GM21367 (cell line): Measurements from ENCODE around the gene LMTK2.

ENCODE experiments used
- ATAC-seq: cut with Tn5 transposase; IDR thresholded peaks from one replicate; pipeline ENCODE4 v1.9.1; 2021; ENCODE audit not compliant: unreplicated experiment

LMTK2 gene

DNA sequence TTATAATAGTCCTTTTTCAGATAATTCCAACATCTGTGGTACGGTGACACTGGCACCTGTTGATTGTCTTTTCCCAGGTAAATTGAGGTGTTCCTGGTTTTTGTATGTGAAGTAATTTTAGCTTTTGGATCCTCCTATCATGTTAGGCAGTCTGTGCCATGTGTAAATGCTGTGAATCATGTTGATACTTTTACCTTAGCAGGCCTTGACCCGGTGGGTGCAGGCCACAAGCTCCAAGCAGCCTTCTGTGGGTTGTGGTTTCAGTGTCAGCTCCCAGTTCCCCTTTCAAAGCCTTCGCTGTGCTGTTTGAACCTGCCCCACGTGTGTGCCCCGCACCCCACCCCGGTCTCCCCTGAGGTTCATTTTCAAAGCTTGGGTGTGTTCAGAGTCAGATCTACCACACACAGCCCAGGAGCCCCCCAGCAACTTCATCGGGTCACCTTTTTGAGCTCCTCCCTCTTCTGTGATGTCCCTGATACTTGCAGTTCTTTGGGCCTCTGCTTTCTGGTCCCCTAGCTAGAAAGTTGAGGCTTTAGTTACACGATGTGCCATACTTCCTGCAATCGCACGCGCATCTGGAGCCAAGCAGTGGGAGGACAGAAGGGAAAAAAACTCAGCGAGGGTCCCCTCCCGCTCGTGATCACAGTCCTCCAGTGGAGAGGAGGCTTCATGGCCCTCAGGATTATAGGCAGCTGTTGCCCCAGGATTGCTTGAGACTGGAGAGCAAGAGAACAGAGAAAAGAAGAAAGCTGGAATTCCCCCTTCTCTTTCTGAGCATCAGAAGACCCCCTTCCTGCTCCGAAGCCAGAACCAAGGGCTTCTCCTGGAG lies 95.9 kb downstream of the LMTK2 start:
- peak; percentile 87 for ATAC-seq

DNA sequence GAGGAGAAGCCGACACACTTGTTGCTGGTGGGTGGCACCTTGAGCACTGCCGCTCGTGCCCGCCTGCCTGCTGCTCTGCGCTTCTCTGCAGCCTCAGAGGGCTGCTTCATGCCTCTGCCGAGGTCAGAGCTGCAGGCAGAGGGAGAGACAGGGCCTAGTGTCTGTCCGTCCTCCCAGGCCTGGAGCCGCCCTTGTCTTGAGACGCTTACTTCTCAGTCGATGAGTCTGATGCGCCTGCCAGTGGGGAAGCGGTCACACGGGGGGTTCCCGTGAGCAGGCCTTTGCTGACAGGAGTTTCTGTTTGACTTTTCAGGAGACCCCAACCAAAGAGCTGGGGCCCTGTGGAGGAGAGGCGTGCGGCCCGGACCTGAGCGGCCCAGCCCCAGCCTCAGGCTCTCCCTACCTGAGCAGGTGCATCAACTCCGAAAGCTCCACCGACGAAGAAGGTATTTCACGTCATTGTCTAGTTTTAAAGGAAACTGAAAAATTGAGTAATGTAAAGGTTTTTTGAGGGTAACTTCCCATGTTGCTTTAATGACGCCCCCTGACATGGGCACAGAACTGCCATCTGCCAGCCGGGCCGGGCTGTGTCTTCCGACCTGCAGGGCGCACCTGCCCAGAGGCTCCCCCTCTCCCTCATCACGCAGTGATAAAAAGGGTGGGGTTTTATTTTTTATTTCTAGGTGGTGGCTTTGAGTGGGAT lies 96.8 kb downstream of the LMTK2 start:
- peak; percentile 23 for ATAC-seq

DNA sequence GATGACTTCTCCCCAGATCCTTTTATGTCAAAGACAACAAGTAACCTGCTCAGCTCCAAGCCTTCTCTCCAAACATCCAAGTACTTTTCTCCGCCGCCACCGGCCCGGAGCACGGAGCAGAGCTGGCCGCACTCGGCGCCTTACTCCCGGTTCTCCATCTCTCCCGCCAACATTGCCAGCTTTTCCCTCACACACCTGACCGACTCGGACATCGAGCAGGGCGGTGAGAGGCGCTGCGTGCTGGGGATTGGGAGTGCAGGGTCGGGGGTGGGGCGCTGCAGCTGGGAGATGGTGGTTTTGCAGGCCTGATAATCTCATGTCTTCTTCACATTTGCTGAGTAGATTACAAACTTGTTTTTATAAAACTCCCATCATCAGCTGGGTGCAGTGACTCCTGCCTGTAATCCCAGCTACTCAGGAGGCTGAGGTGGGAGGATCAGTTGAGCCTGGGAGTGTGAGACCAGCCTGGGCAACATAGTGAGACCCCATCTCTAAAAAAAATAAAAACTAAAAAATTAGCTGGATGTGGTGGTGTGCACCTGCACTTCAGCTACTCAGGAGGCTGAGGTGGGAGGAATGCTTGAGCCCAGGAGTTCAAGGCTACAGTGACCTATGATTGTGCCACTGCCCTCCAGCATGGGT lies 97.4 kb downstream of the LMTK2 start:
- ATAC-seq, result no peak

DNA sequence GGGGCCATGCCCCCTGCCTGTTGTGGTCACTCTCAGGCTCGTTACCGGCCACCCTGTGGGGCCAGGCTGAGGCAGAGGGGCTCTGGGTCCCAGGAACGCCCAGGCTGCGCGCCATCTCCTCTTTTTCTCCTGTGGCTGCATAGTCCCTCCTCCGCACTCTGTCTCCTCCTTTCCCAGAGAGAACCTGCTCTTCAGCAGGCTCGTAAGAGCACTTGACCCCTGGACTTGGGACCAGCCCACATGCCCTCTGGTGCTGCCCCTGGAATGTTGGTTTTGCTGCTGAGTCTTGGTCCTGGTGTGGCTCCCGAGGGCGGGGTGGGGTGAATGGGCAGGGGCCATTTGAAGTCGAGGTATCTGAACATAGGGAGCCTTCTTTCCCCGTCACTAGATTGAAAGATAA lies 98.0 kb downstream of the LMTK2 start:
- no peak for ATAC-seq

GRCh38 chr7:98205162-98205845 lies 98.6 kb downstream of the LMTK2 start:
- no peak for ATAC-seq

DNA sequence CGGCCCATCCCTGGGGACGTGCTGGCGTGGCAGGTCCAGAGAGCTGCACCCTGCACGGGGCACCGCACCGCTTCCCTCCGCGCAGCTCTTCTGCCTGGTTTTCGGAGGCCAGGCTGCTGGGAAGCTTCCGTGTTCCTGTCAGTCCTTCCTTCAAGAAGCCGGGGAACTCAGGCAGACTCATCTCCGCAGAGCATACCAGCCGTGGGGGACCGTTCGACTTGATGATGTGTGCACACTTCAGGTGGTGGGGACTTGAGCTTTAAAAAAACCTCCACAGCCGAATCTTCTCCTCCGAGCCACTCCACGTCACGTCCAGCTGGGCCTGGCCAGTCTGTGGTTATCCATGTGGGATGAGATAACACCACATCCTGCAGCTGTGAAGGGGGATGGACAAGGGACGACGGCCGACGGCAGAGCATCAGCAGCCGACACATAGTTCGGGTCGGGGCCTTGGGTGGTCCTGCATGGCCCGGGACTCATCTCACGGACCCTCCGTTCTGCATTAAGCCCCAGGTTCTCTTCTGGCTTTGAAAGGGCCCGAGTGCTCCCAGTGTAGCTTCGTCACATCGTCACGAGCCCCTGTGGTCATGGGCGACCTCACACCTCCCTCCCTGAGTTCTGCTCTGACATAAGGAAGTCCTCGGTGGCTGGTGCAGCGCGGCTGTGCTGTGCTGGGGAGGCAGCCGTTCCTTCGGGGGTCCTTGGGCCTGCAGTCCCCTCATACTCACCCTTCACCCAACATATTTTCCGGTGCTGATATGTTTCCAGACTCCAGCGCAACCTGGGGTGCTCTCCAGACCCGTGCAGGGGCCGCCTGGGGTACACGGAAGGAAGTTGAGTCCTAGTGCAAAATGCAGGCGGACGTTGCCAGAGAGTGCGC lies 100.0 kb downstream of the LMTK2 start:
- no peak for ATAC-seq

GRCh38 chr7:98209166-98209920 lies 102.7 kb downstream of the LMTK2 start:
- ATAC-seq, result no peak

DNA sequence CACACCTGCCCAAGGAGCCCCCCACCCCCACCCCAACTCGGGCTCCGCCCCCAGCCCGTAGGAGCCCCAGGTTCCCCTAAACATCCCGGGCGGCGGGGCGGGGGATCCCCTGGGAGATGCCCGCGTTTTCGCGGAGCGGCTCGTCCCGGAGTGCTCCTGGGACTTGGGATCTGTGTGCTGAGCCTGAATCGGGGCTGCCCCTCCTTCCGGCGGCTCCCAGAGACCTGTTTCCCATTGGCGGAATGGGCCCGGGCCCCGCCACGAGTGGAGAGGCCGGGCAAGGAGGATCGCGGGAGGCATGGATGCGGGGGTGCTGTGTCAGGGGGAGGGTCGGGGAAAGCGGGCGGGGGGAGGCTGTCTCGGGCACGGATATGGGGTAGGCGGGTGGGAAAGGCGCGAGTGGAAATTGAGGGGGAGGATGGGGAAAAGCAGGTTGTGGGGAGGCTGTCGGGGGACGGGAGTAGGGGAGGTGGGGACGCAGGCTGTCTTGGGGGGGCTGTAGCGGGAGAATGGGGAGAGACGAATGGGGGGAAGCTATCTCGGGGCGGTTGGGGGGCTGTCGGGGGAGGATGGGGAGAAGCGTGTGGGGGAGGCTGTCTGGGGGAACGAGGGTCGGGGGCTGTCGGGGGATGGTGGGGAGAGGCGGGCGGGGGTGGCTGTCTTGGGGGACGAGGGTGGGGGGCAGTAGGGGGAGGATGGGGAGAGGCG lies 104.0 kb downstream of the LMTK2 start:
- ATAC-seq, result no peak

DNA sequence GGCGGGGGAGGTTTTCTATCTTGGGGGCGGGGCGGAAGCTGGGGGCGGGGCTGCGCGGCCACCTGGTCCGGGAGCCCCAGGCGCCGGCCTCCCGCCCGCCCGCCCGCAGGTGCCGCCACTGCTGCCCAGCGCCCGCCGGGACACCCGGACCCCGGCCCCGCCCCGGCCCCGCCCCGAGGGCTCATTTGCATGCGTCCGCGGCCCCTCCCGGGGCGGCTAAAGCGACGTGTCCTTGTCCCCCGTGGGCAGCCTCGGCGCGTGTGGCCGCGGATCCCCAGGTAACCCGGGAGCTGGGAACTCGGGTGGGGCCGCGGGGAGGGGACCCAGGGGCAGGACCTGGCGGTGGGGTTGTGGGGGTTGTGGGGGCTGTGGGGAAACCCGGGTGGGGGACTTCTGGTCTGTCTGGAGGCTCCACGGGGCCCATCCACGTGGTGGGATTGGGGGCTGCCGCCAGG lies 104.6 kb downstream of the LMTK2 start, which contains the start of gene BHLHA15:
BHLHA15 (plus strand) TSS at position 219 of the 455 bp plus-strand sequence. CDS start 871 bp downstream, outside the sequence.
- no peak for ATAC-seq

DNA sequence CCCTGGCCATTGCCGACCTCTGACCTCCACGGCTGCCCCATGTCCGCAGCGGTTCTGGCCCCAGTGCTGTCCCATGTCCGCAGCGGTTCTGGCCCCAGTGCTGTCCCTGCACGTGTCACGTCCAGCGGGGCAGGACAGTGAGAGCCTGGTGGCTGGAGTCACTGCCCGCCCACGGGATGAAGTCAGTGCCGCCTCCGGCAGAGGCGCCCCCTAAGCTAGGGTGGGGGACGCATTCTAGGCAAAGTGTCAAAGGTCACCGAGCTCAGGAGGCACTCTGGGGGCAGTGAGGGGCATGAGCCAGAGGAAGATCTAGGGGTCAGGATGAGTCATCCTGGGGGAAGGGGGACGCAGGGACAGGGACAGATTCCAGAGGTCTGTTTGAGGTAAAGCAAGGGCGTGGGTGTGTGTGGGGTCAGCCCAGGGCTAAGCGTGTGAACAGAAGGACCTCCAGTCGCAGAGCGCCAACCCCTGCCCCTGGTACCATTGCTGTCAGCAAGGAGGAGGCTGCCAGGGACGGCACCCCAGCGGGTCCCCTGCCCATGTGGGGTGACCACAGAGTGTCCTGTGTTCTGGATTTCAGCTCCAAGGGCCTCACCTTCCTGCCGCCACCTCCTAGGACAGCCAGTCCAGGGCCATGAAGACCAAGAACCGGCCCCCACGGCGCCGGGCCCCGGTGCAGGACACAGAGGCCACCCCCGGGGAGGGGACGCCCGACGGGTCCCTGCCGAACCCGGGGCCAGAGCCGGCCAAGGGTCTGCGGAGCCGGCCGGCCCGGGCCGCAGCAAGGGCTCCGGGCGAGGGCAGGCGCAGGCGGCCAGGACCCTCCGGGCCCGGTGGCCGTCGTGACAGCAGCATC lies 105.2 kb downstream of the LMTK2 start:
- no peak for ATAC-seq

DNA sequence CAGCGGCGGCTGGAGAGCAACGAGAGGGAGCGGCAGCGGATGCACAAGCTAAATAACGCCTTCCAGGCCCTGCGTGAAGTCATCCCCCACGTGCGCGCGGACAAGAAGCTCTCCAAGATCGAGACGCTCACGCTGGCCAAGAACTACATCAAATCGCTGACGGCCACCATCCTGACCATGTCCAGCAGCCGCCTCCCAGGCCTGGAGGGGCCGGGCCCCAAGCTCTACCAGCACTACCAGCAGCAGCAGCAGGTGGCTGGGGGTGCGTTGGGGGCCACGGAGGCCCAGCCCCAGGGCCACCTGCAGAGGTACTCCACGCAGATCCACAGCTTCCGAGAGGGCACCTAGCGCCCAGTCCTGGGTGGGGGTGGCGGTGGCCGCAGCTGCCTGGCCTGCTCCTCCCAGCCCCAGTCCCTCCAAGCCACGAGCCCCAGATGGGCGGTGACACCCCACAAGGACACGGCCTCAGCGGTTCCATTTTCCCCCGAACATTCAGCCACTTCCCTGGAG lies 105.9 kb downstream of the LMTK2 start:
- ATAC-seq, result no peak

DNA sequence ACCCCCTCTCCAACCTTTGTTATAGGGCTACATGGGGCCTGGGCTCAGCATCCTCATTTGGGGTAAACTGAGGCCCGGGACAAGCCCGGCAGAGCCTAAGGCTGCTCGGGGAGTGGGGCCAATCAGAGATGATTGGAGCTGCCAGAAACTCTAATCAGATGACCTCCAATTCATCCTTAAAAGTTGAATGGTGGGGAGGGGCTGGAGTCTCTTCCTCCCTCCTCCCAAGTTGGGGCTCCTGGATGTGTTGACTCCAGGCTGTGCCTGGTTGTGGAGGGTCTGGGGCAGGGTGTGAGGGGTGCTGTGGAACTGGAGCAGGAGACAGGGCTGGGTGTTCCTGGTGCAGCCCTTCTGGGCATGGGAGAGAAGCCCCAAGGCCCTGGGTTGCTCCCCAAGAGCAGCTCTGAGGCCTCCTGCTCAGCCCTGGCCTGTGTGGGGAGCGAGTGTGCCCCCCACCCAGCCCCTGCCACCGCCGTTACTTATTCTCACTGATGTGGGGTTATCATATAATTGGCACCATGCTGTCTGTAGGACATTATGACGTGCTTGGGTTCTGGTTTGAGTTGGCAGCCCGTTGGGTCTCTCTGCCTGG lies 106.7 kb downstream of the LMTK2 start:
- no peak for ATAC-seq

- ATAC-seq, result no peak
Observed at GRCh38 chr7:98213888-98214810, 107.5 kb downstream of the LMTK2 start.

DNA sequence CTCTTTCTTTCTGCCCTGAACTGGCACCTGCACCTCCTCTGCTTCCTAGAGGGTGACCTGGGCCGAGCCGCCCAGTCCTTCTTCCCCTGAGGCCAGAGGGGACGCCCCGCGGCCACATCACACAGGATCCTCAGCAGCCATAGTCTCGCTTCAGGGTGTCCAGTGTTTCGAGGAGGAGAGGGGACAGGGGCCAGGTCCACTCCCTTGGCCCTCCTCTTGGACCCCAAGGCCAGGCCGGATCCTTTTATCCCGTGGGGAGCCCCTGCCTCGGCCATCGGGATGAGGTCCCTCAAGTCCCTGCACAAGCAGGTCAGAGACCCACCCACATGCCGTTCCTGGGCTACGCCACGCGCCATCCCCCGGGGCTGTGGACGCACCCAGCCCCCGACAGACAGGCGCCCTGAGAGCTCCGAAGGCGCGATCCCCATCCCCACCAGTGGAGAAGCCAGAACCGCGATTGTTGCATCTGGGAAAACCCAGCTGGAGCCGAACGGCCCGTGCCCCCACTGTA lies 108.2 kb downstream of the LMTK2 start:
- no peak for ATAC-seq

- ATAC-seq, result no peak
Observed at GRCh38 chr7:98215561-98216495, 109.2 kb downstream of the LMTK2 start.
